K562 (cell line): ENCODE results near the gene AFAP1.

Source experiments
- ATF3 ChIP-seq, 2 experiments: fragments of 450-650 bp in 1 of 2; sonication (generic) in 1 of 2; formaldehyde crosslinking in 1 of 2; IDR thresholded peaks in 1 of 2; conservative IDR thresholded peaks in 1 of 2; 2 replicates each; pipeline versions ENCODE4 v1.6.1 to v1.8.1; 2016 to 2023; ENCODE audit warnings: mild to moderate bottlenecking in 2 of 2, moderate library complexity in 2 of 2, inconsistent platforms in 1 of 2, missing genetic modification reagents in 1 of 2
- E4F1 ChIP-seq: fragments of 250-450 bp; sonication (Bioruptor Pico); IDR thresholded peaks from 2 replicates; pipeline ENCODE4 v1.5.0; 2021; ENCODE audit warnings: mild to moderate bottlenecking, borderline replicate concordance
- FOXA1 ChIP-seq: fragments of 450-650 bp; IDR thresholded peaks from 2 replicates; pipeline ENCODE4 v1.6.1; 2016; ENCODE audit warnings: mild to moderate bottlenecking, borderline replicate concordance
- YY1 ChIP-seq, 3 experiments: IDR thresholded peaks; 2 replicates each; pipeline ENCODE4 v1.6.1; 2011; ENCODE audit warnings: low read length in 2 of 3, mild to moderate bottlenecking in 2 of 3, moderate library complexity in 2 of 3, borderline replicate concordance in 1 of 3, control low read depth in 1 of 3, low read depth in 1 of 3; ENCODE audit not compliant: insufficient read depth in 3 of 3, insufficient replicate concordance in 2 of 3, control insufficient read depth in 1 of 3, insufficient read length in 1 of 3; ENCODE audit errors: extremely low read depth in 1 of 3
- ZNF318 ChIP-seq, 2 experiments: fragments of 450-650 bp; IDR thresholded peaks; 2 replicates each; pipeline ENCODE4 v1.6.1; 2016; ENCODE audit warnings: mild to moderate bottlenecking in 2 of 2, borderline replicate concordance in 1 of 2, low read depth in 1 of 2, moderate library complexity in 1 of 2
- ZNF395 ChIP-seq: fragments of 200-800 bp; sonication (Bioruptor generic); IDR thresholded peaks from 2 replicates; pipeline ENCODE4 v1.6.1; 2017; ENCODE audit warnings: missing genetic modification characterization, missing compliant biosample characterization
- ZNF511 ChIP-seq: sonication (generic); formaldehyde crosslinking; IDR thresholded peaks from 2 replicates; pipeline ENCODE4 v1.8.0; 2022; ENCODE audit warnings: mild to moderate bottlenecking, missing genetic modification reagents
- ZNF740 ChIP-seq, 3 experiments: fragments of 200-800 bp in 1 of 3; sonication (Bioruptor generic) in 1 of 3; sonication (generic) in 1 of 3; formaldehyde crosslinking in 1 of 3; IDR thresholded peaks; 2 replicates each; pipeline versions ENCODE4 v1.6.1 to v1.8.0; 2016 to 2022; ENCODE audit warnings: mild to moderate bottlenecking in 2 of 3, missing compliant biosample characterization in 2 of 3, missing genetic modification characterization in 2 of 3, missing genetic modification reagents in 1 of 3
- ZNF766 ChIP-seq: fragments of 200-800 bp; sonication (Bioruptor generic); conservative IDR thresholded peaks from 2 replicates; pipeline ENCODE4 v1.6.1; 2016; ENCODE audit warnings: missing genetic modification characterization, missing compliant biosample characterization

- TF ChIP-seq ZNF395 (CRISPR knock-in tag) (no peak), FOXA1 (no peak), ZNF318 (IDR thresholded peaks at IDR 0.05; ENCODE audit: borderline replicate concordance in 1 of 2, low read depth in 1 of 2) (no peak), ZNF511 (CRISPR knock-in tag) (no peak), ZNF740 (CRISPR knock-in tag; IDR thresholded peaks at IDR 0.05) (no peak), ZNF740 (tag; IDR thresholded peaks at IDR 0.05) (no peak), YY1 (IDR thresholded peaks at IDR 0.05; ENCODE audit: borderline replicate concordance in 1 of 3, control insufficient read depth in 1 of 3, extremely low read depth in 1 of 3, insufficient read depth in 3 of 3, insufficient read length in 1 of 3, insufficient replicate concordance in 2 of 3, low read depth in 1 of 3, low read length in 2 of 3) (no peak), ZNF766 (CRISPR knock-in tag) (no peak), ATF3 (IDR thresholded peaks at IDR 0.05) (no peak), ATF3 (CRISPR knock-in tag; conservative IDR thresholded peaks at IDR 0.05) (no peak), E4F1 (no peak)
These were observed 189.1 kb downstream of the AFAP1 start for GRCh38 chr4:7750523-7750922.
